Colonic mucosa (tissue), 4 donors: ENCODE data around the gene ENPP7. TPM values are rescaled to one million over a fixed set of nuclear protein-coding genes. Genes with fewer than 3 reads are reported as not detected.

Source experiments
- DNase-seq: peaks from one replicate; pipeline ENCODE4 v3.0.0-alpha.2; 2020
- H3K27ac ChIP-seq: fragments of 200-600 bp; one replicate; pipeline ENCODE4 v1.8.0; 2021
- H3K27me3 ChIP-seq: fragments of 200-600 bp; one replicate; pipeline ENCODE4 v1.8.0; 2021
- H3K36me3 ChIP-seq: fragments of 200-600 bp; one replicate; pipeline ENCODE4 v1.8.0; 2021
- H3K4me1 ChIP-seq: fragments of 200-600 bp; one replicate; pipeline ENCODE4 v1.8.0; 2021; ENCODE audit warnings: mild to moderate bottlenecking
- H3K4me3 ChIP-seq: fragments of 200-600 bp; one replicate; pipeline ENCODE4 v1.8.0; 2021
- H3K9ac ChIP-seq, 2 donors: one replicate each; pipeline ENCODE4 v1.7.0; 2013; ENCODE audit warnings: control low read depth in 2 of 2, low read depth in 2 of 2, low read length in 2 of 2
- H3K9me3 ChIP-seq: fragments of 200-600 bp; one replicate; pipeline ENCODE4 v1.8.0; 2021
- intact Hi-C: fragments of 100-400 bp; cut with DNase I; formaldehyde crosslinking; loops from one replicate; pipeline ENCODE4 v1.14.1; 2022
- total RNA-seq, 2 donors: library from RNA; stranded (reverse); fragmentation: NEBNext Ultra II Directional in 1 of 2; extraction: Animal tissue kit (Norgen Biotek cat#: 25700) in 1 of 2; gene quantifications; one replicate each; pipeline ENCODE4 v1.2.1, GENCODE V29; 2021
- TF ChIP-seq, protein P1 (sequence below): fragments of 200-600 bp; IDR thresholded peaks from one replicate; pipeline ENCODE4 v1.8.0; 2022; ENCODE audit warnings: antibody characterized with exemption, mild to moderate bottlenecking
- donor health status: healthy.
- donor health status: DM: no; HTN: no; CAD: no.
- donor health status: DM: no; HTN: no; CAD: no.

The ENPP7 gene
- total RNA-seq, 2 donors from 2014 or later: not detected

DNA sequence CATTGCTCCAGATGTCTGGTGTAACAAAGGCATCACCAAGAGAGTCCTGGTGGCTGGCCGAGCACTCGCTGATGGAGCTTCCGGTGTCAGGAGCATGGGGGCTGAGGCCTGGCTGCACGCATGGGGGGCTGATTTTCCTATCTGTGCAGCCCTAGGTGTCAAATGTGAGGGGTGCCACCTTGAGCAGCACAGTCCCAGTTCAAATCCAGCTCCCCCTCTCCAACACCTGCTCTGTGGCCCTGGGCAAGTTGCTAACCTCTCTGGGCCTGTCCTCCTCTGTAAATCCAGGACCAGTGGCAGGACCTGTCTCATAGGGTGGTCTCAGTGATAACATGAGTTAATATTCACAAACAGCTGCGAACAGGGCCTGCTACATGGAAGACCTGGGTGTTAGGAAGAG is 12.9 kb downstream of the ENPP7 start:
- DNase-seq: no peak
- intact Hi-C loops: loop anchor here (5.0 kb wide), 1 partner anchor 249 kb away; no protein-coding TSS in a partner anchor
- Histone ChIP-seq H3K36me3 (no peaks in the 10 kb centered on the region), H3K9me3 (no peaks in the 10 kb centered on the region), H3K27me3 (peaks cover 38% of the 10 kb centered on the region), H3K27ac (no peak overlapping the region), H3K4me3 (no peak overlapping the region), H3K9ac (no peak overlapping the region), H3K4me1 (no peaks in the 10 kb centered on the region)
- TF ChIP-seq, protein P1, sequence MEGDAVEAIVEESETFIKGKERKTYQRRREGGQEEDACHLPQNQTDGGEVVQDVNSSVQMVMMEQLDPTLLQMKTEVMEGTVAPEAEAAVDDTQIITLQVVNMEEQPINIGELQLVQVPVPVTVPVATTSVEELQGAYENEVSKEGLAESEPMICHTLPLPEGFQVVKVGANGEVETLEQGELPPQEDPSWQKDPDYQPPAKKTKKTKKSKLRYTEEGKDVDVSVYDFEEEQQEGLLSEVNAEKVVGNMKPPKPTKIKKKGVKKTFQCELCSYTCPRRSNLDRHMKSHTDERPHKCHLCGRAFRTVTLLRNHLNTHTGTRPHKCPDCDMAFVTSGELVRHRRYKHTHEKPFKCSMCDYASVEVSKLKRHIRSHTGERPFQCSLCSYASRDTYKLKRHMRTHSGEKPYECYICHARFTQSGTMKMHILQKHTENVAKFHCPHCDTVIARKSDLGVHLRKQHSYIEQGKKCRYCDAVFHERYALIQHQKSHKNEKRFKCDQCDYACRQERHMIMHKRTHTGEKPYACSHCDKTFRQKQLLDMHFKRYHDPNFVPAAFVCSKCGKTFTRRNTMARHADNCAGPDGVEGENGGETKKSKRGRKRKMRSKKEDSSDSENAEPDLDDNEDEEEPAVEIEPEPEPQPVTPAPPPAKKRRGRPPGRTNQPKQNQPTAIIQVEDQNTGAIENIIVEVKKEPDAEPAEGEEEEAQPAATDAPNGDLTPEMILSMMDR: no peak

DNA sequence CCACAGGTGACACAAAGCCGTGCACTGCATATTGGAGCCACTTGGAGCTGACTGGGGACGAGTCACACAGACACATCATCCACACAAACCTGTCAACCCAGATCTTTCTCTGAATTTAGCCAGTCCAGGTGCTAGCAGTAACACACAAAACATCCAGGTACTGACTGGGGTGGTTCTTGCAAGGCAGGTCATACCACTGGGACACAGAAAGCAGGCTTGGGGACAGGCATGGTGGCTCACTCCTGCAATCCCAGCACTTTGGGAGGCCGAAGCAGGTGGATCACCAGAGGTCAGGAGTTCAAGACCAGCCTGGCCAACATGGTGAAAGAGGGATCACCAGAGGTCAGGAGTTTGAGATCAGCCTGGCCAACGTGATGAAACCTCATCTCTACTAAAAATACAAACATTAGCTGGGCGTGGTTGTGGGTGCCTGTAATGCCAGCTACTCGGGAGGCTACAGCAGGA is 14.9 kb downstream of the ENPP7 start:
- intact Hi-C loops: no loop called here
- Histone ChIP-seq H3K36me3 (no peaks in the 10 kb centered on the region), H3K27me3 (peaks cover 37% of the 10 kb centered on the region), H3K27ac (no peak overlapping the region), H3K9ac (no peak overlapping the region), H3K9me3 (no peaks in the 10 kb centered on the region), H3K4me3 (no peak overlapping the region), H3K4me1 (no peaks in the 10 kb centered on the region)
- TF ChIP-seq, protein P1: no peak
- no peak for DNase-seq

DNA sequence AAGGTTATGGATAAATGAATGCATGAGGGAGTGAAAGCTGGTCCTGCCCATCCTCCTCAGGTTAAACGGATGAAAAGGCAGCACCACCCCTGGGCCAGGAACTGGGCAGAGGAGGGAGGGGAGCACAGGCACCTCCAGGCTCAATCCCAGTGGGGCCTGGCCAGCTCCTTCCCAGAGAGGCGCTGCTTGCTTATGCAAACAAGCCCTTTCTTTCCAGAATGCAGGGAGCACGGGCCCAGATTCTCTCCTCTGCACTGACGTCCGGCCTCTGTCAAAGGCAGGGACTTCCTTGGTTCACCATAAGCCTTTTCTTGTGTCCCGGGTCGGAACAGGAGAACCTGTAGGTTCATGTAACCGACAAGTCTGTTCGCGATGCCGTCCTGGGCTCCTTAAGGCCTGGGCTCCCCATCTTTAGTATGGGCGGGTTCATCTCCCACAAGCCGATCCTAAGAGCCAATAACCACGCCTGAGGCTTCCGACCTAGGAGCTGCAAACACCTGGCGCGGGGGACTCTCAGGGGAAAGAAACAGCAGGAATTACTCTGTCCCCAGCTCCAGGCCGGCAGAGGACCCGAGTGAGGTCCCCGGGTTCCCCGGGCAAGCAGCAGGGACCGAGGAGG is 16.3 kb downstream of the ENPP7 start:
- no peak overlapping the region for H3K9ac ChIP-seq
- no peak for DNase-seq
- H3K9me3 ChIP-seq: no peaks in the 10 kb centered on the region
- no peak overlapping the region for H3K27ac ChIP-seq
- peaks cover 29% of the 10 kb centered on the region for H3K27me3 ChIP-seq
- no peak overlapping the region for H3K4me3 ChIP-seq
- H3K4me1 ChIP-seq: no peaks in the 10 kb centered on the region
- TF ChIP-seq, protein P1: no peak
- no peaks in the 10 kb centered on the region for H3K36me3 ChIP-seq
- intact Hi-C loops: no loop called here

- H3K4me3 ChIP-seq: no peak overlapping the region
- intact Hi-C loops: no loop called here
- H3K27ac ChIP-seq: no peak overlapping the region
- H3K9me3 ChIP-seq: no peaks in the 10 kb centered on the region
- peaks cover 29% of the 10 kb centered on the region for H3K27me3 ChIP-seq
- no peaks in the 10 kb centered on the region for H3K36me3 ChIP-seq
- no peak overlapping the region for H3K9ac ChIP-seq
- no peaks in the 10 kb centered on the region for H3K4me1 ChIP-seq
- TF ChIP-seq, protein P1: no peak
- DNase-seq: no peak
These were observed 17.0 kb downstream of the ENPP7 start for GRCh38 chr17:79747508-79748294.

- intact Hi-C loops: no loop called here
- H3K36me3 ChIP-seq: no peaks in the 10 kb centered on the region
- H3K4me1 ChIP-seq: no peaks in the 10 kb centered on the region
- H3K27ac ChIP-seq: no peak overlapping the region
- no peak for DNase-seq
- no peaks in the 10 kb centered on the region for H3K9me3 ChIP-seq
- TF ChIP-seq, protein P1: no peak
- H3K9ac ChIP-seq: no peak overlapping the region
- H3K27me3 ChIP-seq: peaks cover 29% of the 10 kb centered on the region
- H3K4me3 ChIP-seq: no peak overlapping the region
These were observed 17.8 kb downstream of the ENPP7 start for GRCh38 chr17:79748295-79749099.
